ENCODE data around the gene PRR13. TPM values are rescaled to one million over a fixed set of nuclear protein-coding genes. Genes with fewer than 3 reads are reported as not detected.

PRR13 gene
- total RNA-seq, 1 experiment from 2014 or later, result 180 TPM

DNA sequence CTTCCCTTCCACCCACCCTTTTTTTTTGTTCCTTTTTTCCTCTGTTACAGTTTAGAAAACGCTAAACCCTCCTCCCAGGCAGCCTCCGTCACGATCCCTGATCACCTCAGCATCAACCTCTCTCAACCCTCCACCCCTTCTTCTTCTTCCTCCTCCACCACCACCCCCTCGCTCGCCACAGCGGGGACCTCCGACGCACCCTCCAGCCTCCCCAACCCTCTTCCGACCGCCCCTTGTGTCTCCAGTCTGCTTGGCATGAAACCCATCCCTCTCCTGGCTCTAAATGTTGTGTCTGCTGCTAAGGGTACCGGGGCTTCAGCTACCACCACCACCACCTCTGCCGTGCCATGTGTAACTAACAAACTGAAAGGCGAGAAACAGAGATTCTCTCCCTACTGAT lies 33.3 kb downstream of the PRR13 start:
- H3K36me3 ChIP-seq (ENCODE audit: insufficient read depth, low read length, poor library complexity, severe bottlenecking), result peaks cover 98% of the 10 kb centered on the region
- H3K27me3 ChIP-seq (replicated peaks; ENCODE audit: insufficient read depth, low read depth, low read length, poor library complexity), result no peaks in the 10 kb centered on the region
- ChIA-PET POLR2A (ENCODE audit: low non-redundant PET) (interaction anchor here (0.8 kb wide), 1 partner anchor 154 kb away, joined by 8 read pairs; the partner anchor contains the start of gene AAAS), CTCF (interaction anchor here (1.2 kb wide), 1 partner anchor 153 kb away, joined by 3 read pairs; the partner anchor contains the start of gene AAAS)
- DNase-seq (ENCODE audit: low spot score), result no peak
- BruUV-seq (replicated peaks), result no TSS peak
- peaks cover 4% of the 10 kb centered on the region for H3K4me1 ChIP-seq (ENCODE audit: insufficient read depth, low read length, poor library complexity, severe bottlenecking)
- intact Hi-C loops (cut with micrococcal nuclease; ENCODE audit: unreplicated experiment), result no loop called here
- no peaks in the 10 kb centered on the region for H3K9me3 ChIP-seq (ENCODE audit: low read depth, low read length, poor library complexity, severe bottlenecking)
- H3K4me3 ChIP-seq (ENCODE audit: low read depth, low read length, poor library complexity, severe bottlenecking), result no peak overlapping the region
- peak overlapping the region; percentile 0 for H3K27ac ChIP-seq (ENCODE audit: low read depth, low read length, poor library complexity, severe bottlenecking)
- TF ChIP-seq EZH2 (IDR thresholded peaks at IDR 0.05; ENCODE audit: borderline replicate concordance, low read depth, low read length, poor library complexity, severe bottlenecking), result no peak
- TF ChIP-seq, protein P1, sequence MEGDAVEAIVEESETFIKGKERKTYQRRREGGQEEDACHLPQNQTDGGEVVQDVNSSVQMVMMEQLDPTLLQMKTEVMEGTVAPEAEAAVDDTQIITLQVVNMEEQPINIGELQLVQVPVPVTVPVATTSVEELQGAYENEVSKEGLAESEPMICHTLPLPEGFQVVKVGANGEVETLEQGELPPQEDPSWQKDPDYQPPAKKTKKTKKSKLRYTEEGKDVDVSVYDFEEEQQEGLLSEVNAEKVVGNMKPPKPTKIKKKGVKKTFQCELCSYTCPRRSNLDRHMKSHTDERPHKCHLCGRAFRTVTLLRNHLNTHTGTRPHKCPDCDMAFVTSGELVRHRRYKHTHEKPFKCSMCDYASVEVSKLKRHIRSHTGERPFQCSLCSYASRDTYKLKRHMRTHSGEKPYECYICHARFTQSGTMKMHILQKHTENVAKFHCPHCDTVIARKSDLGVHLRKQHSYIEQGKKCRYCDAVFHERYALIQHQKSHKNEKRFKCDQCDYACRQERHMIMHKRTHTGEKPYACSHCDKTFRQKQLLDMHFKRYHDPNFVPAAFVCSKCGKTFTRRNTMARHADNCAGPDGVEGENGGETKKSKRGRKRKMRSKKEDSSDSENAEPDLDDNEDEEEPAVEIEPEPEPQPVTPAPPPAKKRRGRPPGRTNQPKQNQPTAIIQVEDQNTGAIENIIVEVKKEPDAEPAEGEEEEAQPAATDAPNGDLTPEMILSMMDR (conservative IDR thresholded peaks at IDR 0.05; ENCODE audit: low read depth, low read length), result no peak

DNA sequence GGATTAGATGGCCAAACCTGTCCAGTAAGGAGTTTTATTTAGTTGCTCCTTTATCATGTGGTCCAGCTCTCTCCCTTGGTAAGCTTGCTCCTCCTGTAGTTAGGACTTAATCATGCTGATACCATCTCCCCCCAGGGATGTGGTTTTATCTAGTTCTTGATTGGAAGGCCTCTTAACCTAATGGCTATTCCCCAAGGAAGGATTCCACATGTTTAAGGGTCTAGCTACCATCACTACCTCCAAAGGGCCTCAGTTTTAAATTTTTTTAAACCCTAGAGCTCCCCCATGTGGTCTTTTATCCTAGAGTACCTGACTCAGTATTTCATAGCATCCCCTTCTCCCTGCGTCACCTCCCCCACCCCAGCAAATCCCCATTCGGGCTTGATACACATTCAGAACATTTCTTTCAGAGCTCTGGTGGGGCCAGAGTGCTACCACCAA lies 35.3 kb downstream of the PRR13 start:
- TF ChIP-seq, protein P1 (conservative IDR thresholded peaks at IDR 0.05; ENCODE audit: low read depth, low read length), result peak; percentile 54
- TF ChIP-seq EZH2 (IDR thresholded peaks at IDR 0.05; ENCODE audit: borderline replicate concordance, low read depth, low read length, poor library complexity, severe bottlenecking), result no peak
- Histone ChIP-seq H3K4me3 (ENCODE audit: low read depth, low read length, poor library complexity, severe bottlenecking) (no peak overlapping the region), H3K27me3 (replicated peaks; ENCODE audit: insufficient read depth, low read depth, low read length, poor library complexity) (no peaks in the 10 kb centered on the region), H3K4me1 (ENCODE audit: insufficient read depth, low read length, poor library complexity, severe bottlenecking) (peaks cover 4% of the 10 kb centered on the region), H3K9me3 (ENCODE audit: low read depth, low read length, poor library complexity, severe bottlenecking) (no peaks in the 10 kb centered on the region), H3K27ac (ENCODE audit: low read depth, low read length, poor library complexity, severe bottlenecking) (no peak overlapping the region), H3K36me3 (ENCODE audit: insufficient read depth, low read length, poor library complexity, severe bottlenecking) (peaks cover 96% of the 10 kb centered on the region)
- DNase-seq (ENCODE audit: low spot score), result peak; percentile 77
- intact Hi-C loops (cut with micrococcal nuclease; ENCODE audit: unreplicated experiment), result no loop called here
- BruUV-seq (replicated peaks), result no TSS peak
- CTCF ChIA-PET, result interaction anchor here (2.1 kb wide), 1 partner anchor 32 kb away, joined by 7 read pairs; no protein-coding TSS in a partner anchor
- POLR2A ChIA-PET (ENCODE audit: low non-redundant PET), result no interaction called here

DNA sequence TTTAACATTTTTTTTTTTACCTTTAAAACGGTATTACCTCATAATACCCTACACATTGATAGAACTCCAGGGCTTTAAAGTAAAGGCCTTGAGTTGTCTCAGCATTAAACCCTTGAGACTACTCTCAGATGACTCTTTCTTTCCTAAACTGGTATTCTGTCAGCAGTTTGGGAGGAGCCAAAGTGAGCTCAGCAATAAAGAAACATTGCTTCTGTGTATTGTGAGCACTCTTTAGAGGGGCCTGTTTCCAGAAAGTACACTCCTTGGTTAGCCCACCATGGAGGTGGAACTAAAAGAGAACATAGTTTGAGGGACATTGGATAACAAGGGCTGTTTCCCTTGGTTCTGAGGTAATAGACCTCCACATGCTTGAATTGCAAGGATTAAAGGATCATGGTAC lies 37.3 kb downstream of the PRR13 start:
- Histone ChIP-seq H3K9me3 (ENCODE audit: low read depth, low read length, poor library complexity, severe bottlenecking) (no peaks in the 10 kb centered on the region), H3K27me3 (replicated peaks; ENCODE audit: insufficient read depth, low read depth, low read length, poor library complexity) (no peaks in the 10 kb centered on the region), H3K36me3 (ENCODE audit: insufficient read depth, low read length, poor library complexity, severe bottlenecking) (peaks cover 89% of the 10 kb centered on the region), H3K27ac (ENCODE audit: low read depth, low read length, poor library complexity, severe bottlenecking) (no peak overlapping the region), H3K4me3 (ENCODE audit: low read depth, low read length, poor library complexity, severe bottlenecking) (no peak overlapping the region), H3K4me1 (ENCODE audit: insufficient read depth, low read length, poor library complexity, severe bottlenecking) (peaks cover 4% of the 10 kb centered on the region)
- intact Hi-C loops (cut with micrococcal nuclease; ENCODE audit: unreplicated experiment), result no loop called here
- TF ChIP-seq, protein P1 (conservative IDR thresholded peaks at IDR 0.05; ENCODE audit: low read depth, low read length), result no peak
- TF ChIP-seq EZH2 (IDR thresholded peaks at IDR 0.05; ENCODE audit: borderline replicate concordance, low read depth, low read length, poor library complexity, severe bottlenecking), result no peak
- ChIA-PET POLR2A (ENCODE audit: low non-redundant PET) (interaction anchor here (0.6 kb wide), 1 partner anchor 11 kb away, joined by 3 read pairs; no protein-coding TSS in a partner anchor), CTCF (no interaction called here)
- DNase-seq (ENCODE audit: low spot score), result no peak
- no TSS peak for BruUV-seq (replicated peaks)

Measured in A673 (cell line).